ENCODE results near the gene CCDC171. TPM values are rescaled to one million over a fixed set of nuclear protein-coding genes. Genes with fewer than 3 reads are reported as not detected.

The CCDC171 gene
- total RNA-seq, 5 donors from 2014 or later (not counting 1 experiment from before 2014, with no cell fraction given), result 0.79 to 1.7 (median 1.4) TPM

GRCh38 chr9:15512889-15513288, 40.0 kb upstream of the CCDC171 start:
- 100% methylated on average over 2 of the region's 3 CpGs for WGBS (ENCODE audit: insufficient coverage)

DNA sequence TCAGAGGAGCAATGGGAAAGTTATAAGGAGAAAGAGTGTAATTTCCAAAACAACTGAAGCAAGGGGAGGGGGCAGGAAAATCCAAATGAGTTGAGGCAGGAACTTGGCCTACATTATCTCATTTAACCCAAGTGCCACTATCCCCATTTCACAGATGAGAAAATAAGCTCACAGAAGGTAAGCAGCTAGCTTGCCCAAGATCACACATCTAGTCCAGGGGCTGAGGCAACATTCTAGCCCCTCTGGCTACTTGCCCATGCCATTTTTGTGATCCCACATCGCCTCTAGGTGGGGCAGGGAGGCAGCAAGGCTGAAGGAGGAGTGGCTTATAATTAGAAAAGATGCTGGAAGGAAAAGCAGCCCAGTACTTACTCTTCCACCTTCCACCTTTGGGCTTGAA, 39.5 kb upstream of the CCDC171 start:
- no peak overlapping the region for H3K27ac ChIP-seq (ENCODE audit: low read length)
- no peaks in the 10 kb centered on the region for H3K36me3 ChIP-seq (ENCODE audit: control insufficient read depth in 2 of 2, extremely low read depth in 1 of 2, insufficient read depth in 1 of 2, low read length in 1 of 2)
- Mint-ChIP-seq H3K27ac (peak overlapping the region in 1 of 2 donors; percentile 79), H3K27me3 (no peaks in the 10 kb centered on the region), H3K36me3 (peaks cover 4% of the 10 kb centered on the region), H3K4me1 (peaks cover 37 to 44% (median 38%) of the 10 kb centered on the region in 3 donors), H3K4me3 (no peak overlapping the region), H3K9me3 (no peaks in the 10 kb centered on the region)
- H3K4me1 ChIP-seq (ENCODE audit: control insufficient read depth in 1 of 2, extremely low read depth in 1 of 2, insufficient read depth in 2 of 2, low read length in 2 of 2), result peaks cover 6 to 33% of the 10 kb centered on the region in 2 experiments
- DNase-seq (peak in 1 of 35 experiments; percentile 31), ATAC-seq (replicated peaks in 1 of 4) (no peak)
- no CpG with 5 or more reads among the region's 1 CpG for WGBS (ENCODE audit: insufficient coverage)
- POLR2A ChIA-PET, result interaction anchor here (0.6 kb wide), 3 partner anchors 12 to 38 kb away, joined by 3 to 6 read pairs (median 4); no protein-coding TSS in a partner anchor
- no peak overlapping the region for H3K4me3 ChIP-seq (ENCODE audit: control insufficient read depth in 1 of 2, extremely low read depth in 1 of 2, low read length in 1 of 2)
- CTCF ChIA-PET, result interaction anchor here (0.6 to 1.8 kb wide), 4 partner anchors 20 to 93 kb away, joined by 5 to 6 read pairs (median 6); partner anchors contain the start of gene CCDC171 (in 1 of the 2)
- H3K27me3 ChIP-seq (replicated peaks in 1 of 2; ENCODE audit: control insufficient read depth in 2 of 2, extremely low read depth in 1 of 2, insufficient read depth in 2 of 2, low read length in 1 of 2), result no peaks in the 10 kb centered on the region
- no peaks in the 10 kb centered on the region for H3K9me3 ChIP-seq

More at GRCh38 chr9:15512889-15513288, 40.0 kb upstream of the CCDC171 start:
- ATAC-seq (replicated peaks in 1 of 4) (no peak), DNase-seq (no peak)
- Mint-ChIP-seq H3K4me1 (peaks cover 41 to 48% (median 43%) of the 10 kb centered on the region in 3 donors), H3K27me3 (no peaks in the 10 kb centered on the region), H3K9me3 (no peaks in the 10 kb centered on the region), H3K36me3 (peaks cover 8% of the 10 kb centered on the region), H3K4me3 (no peak overlapping the region), H3K27ac (peak overlapping the region in 1 of 2 donors; percentile 79)
- POLR2A ChIA-PET, result interaction anchor here (0.6 kb wide), 3 partner anchors 12 to 192 kb away, joined by 4 to 6 read pairs (median 5); no protein-coding TSS in a partner anchor
- peaks cover 0 to under 1% of the 10 kb centered on the region in 2 donors for H3K36me3 ChIP-seq (ENCODE audit: control insufficient read depth in 2 of 2, extremely low read depth in 1 of 2, insufficient read depth in 1 of 2, low read length in 1 of 2)
- H3K9me3 ChIP-seq, result no peaks in the 10 kb centered on the region
- H3K27me3 ChIP-seq (replicated peaks in 1 of 2; ENCODE audit: control insufficient read depth in 2 of 2, extremely low read depth in 1 of 2, insufficient read depth in 2 of 2, low read length in 1 of 2), result no peaks in the 10 kb centered on the region
- H3K27ac ChIP-seq (ENCODE audit: low read length), result no peak overlapping the region
- CTCF ChIA-PET, result interaction anchor here in 1 of 2 donors (0.6 to 1.8 kb wide), 4 partner anchors 20 to 323 kb away, joined by 3 to 6 read pairs (median 6); partner anchors contain the start of gene CCDC171
- peaks cover 6 to 35% of the 10 kb centered on the region in 2 experiments for H3K4me1 ChIP-seq (ENCODE audit: control insufficient read depth in 1 of 2, extremely low read depth in 1 of 2, insufficient read depth in 2 of 2, low read length in 2 of 2)
- no peak overlapping the region for H3K4me3 ChIP-seq (ENCODE audit: control insufficient read depth in 1 of 2, extremely low read depth in 1 of 2, low read length in 1 of 2)

DNA sequence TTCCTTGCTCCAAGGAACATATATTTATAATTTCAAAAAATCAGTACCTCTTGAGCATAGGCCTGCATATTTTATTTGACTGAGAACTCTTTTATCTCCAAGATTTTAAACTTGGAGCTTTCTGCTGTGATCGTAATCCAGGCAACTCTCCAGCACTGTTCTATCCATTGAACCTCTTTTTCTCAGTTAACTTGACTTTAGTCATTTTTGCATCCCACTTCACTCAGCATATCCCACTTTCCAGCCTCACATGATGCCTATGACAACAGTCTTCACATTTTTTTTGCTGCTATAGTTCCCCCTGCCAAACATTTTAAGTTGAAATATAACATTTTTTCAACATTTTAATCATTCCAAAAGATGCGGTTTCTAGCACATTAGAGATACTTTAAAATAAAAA, 33.0 kb upstream of the CCDC171 start:
- H3K4me3 Mint-ChIP-seq, result no peak overlapping the region
- no peaks in the 10 kb centered on the region for H3K36me3 ChIP-seq (ENCODE audit: control insufficient read depth in 2 of 2, extremely low read depth in 1 of 2, insufficient read depth in 1 of 2, low read length in 1 of 2)
- H3K9me3 Mint-ChIP-seq, result no peaks in the 10 kb centered on the region
- DNase-seq (no peak), ATAC-seq (replicated peaks in 1 of 4) (no peak)
- H3K27ac ChIP-seq (ENCODE audit: low read length), result no peak overlapping the region
- CTCF ChIA-PET, result no interaction called here
- H3K27me3 Mint-ChIP-seq, result no peaks in the 10 kb centered on the region
- POLR2A ChIA-PET, result no interaction called here
- H3K4me3 ChIP-seq (ENCODE audit: control insufficient read depth in 1 of 2, extremely low read depth in 1 of 2, low read length in 1 of 2), result no peak overlapping the region
- H3K36me3 Mint-ChIP-seq, result no peaks in the 10 kb centered on the region
- peaks cover 0 to 4% (median 2%) of the 10 kb centered on the region in 3 donors for H3K4me1 Mint-ChIP-seq
- H3K27me3 ChIP-seq (replicated peaks in 1 of 2; ENCODE audit: control insufficient read depth in 2 of 2, extremely low read depth in 1 of 2, insufficient read depth in 2 of 2, low read length in 1 of 2), result peaks cover 0 to 4% of the 10 kb centered on the region in 2 experiments
- H3K9me3 ChIP-seq, result no peaks in the 10 kb centered on the region
- H3K4me1 ChIP-seq (ENCODE audit: control insufficient read depth in 1 of 2, extremely low read depth in 1 of 2, insufficient read depth in 2 of 2, low read length in 2 of 2), result peaks cover 0 to 2% of the 10 kb centered on the region in 2 experiments
- no peak overlapping the region for H3K27ac Mint-ChIP-seq
- WGBS (ENCODE audit: insufficient coverage), result 87% methylated on average over 1 of the region's 2 CpGs

DNA sequence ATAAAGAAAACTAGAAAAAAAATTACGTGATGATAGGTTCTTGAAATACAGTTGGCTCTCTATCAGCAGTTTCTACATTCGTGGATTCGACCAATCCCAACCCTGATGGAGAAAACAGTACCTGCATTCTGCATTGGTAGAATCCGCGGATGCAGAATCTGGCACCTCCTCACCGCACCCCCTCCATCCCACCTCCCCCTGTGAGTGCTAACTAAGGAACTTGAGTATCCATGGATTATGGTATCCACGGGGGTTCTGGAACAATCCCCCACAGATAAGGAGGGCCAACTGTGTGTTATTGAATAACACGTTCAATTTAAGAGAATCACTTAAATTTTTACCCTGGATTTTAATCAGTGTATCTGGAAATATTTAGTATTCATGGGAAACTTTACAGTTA, 31.6 kb upstream of the CCDC171 start:
- no peak overlapping the region for H3K4me3 Mint-ChIP-seq
- ATAC-seq (replicated peaks in 1 of 4), result no peak
- Histone ChIP-seq H3K36me3 (ENCODE audit: control insufficient read depth in 2 of 2, extremely low read depth in 1 of 2, insufficient read depth in 1 of 2, low read length in 1 of 2) (no peaks in the 10 kb centered on the region), H3K9me3 (no peaks in the 10 kb centered on the region), H3K4me1 (ENCODE audit: control insufficient read depth in 1 of 2, extremely low read depth in 1 of 2, insufficient read depth in 2 of 2, low read length in 2 of 2) (peaks cover 0 to 2% of the 10 kb centered on the region in 2 experiments), H3K27ac (ENCODE audit: low read length) (no peak overlapping the region), H3K27me3 (replicated peaks in 1 of 2; ENCODE audit: control insufficient read depth in 2 of 2, extremely low read depth in 1 of 2, insufficient read depth in 2 of 2, low read length in 1 of 2) (peaks cover 0 to 4% of the 10 kb centered on the region in 2 experiments), H3K4me3 (ENCODE audit: control insufficient read depth in 1 of 2, extremely low read depth in 1 of 2, low read length in 1 of 2) (no peak overlapping the region)
- no peak for DNase-seq
- peaks cover 0 to 6% of the 10 kb centered on the region in 2 donors for H3K27me3 Mint-ChIP-seq
- H3K4me1 Mint-ChIP-seq, result peaks cover 0 to 4% (median 2%) of the 10 kb centered on the region in 3 donors
- H3K36me3 Mint-ChIP-seq, result no peaks in the 10 kb centered on the region
- ChIA-PET POLR2A (interaction anchor here in 1 of 2 donors (1.2 kb wide), 1 partner anchor 10 kb away, joined by 3 read pairs; no protein-coding TSS in a partner anchor), CTCF (no interaction called here)
- WGBS (ENCODE audit: insufficient coverage), result 70% methylated on average over 2 of the region's 8 CpGs
- H3K27ac Mint-ChIP-seq, result no peak overlapping the region
- H3K9me3 Mint-ChIP-seq, result no peaks in the 10 kb centered on the region

DNA sequence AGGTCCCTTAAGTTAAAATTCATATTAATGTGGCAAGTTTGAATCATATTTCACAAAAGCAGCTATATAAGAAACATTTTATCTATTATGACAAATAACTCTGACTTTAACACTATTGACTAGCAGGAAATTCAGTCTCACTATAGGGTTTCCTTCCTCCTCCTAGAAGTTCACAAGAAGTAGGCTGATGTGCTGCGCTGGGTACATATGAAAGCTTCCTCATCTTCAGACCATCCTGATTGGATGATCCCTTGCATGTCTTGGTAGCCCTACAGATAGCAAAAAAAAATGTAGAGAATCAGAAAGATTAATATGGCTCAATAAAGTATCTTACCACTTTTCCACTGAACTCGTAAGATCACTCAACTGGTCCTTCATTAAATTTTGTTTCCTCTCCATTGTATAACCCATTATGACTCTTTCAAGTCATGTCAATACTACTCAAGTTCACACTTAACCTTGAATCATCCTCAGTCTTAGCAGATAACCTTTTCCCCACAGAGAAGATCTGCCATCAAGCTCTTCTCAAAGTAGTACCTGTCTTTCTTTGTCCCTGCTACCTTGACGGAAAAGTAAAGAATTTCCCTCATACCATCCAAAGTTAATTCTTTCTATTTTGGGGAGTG, 30.6 kb upstream of the CCDC171 start:
- H3K27me3 Mint-ChIP-seq, result peaks cover 0 to 6% of the 10 kb centered on the region in 2 donors
- ChIA-PET CTCF (interaction anchor here (0.6 kb wide), 2 partner anchors 23 to 48 kb away, joined by 3 read pairs; no protein-coding TSS in a partner anchor), POLR2A (no interaction called here)
- no peak overlapping the region for H3K27ac Mint-ChIP-seq
- no peak overlapping the region for H3K4me3 Mint-ChIP-seq
- no peaks in the 10 kb centered on the region for H3K9me3 Mint-ChIP-seq
- no peak for ATAC-seq (replicated peaks in 1 of 4)
- WGBS (ENCODE audit: insufficient coverage), result 92% methylated on average over 1 of the region's 3 CpGs
- H3K4me1 Mint-ChIP-seq, result peaks cover 0 to 4% (median 2%) of the 10 kb centered on the region in 3 donors
- DNase-seq, result no peak
- peaks cover 0 to 4% of the 10 kb centered on the region in 2 experiments for H3K27me3 ChIP-seq (replicated peaks in 1 of 2; ENCODE audit: control insufficient read depth in 2 of 2, extremely low read depth in 1 of 2, insufficient read depth in 2 of 2, low read length in 1 of 2)
- no peaks in the 10 kb centered on the region for H3K36me3 ChIP-seq (ENCODE audit: control insufficient read depth in 2 of 2, extremely low read depth in 1 of 2, insufficient read depth in 1 of 2, low read length in 1 of 2)
- no peaks in the 10 kb centered on the region for H3K36me3 Mint-ChIP-seq
- no peak overlapping the region for H3K4me3 ChIP-seq (ENCODE audit: control insufficient read depth in 1 of 2, extremely low read depth in 1 of 2, low read length in 1 of 2)
- H3K4me1 ChIP-seq (ENCODE audit: control insufficient read depth in 1 of 2, extremely low read depth in 1 of 2, insufficient read depth in 2 of 2, low read length in 2 of 2), result peaks cover 0 to 2% of the 10 kb centered on the region in 2 experiments
- no peaks in the 10 kb centered on the region for H3K9me3 ChIP-seq
- H3K27ac ChIP-seq (ENCODE audit: low read length), result no peak overlapping the region

- Histone ChIP-seq H3K27ac (ENCODE audit: low read length) (no peak overlapping the region), H3K27me3 (replicated peaks in 1 of 2; ENCODE audit: control insufficient read depth in 2 of 2, extremely low read depth in 1 of 2, insufficient read depth in 2 of 2, low read length in 1 of 2) (peaks cover 0 to 4% of the 10 kb centered on the region in 2 experiments), H3K4me3 (ENCODE audit: control insufficient read depth in 1 of 2, extremely low read depth in 1 of 2, low read length in 1 of 2) (no peak overlapping the region), H3K4me1 (ENCODE audit: control insufficient read depth in 1 of 2, extremely low read depth in 1 of 2, insufficient read depth in 2 of 2, low read length in 2 of 2) (peaks cover 0 to 2% of the 10 kb centered on the region in 2 experiments), H3K36me3 (ENCODE audit: control insufficient read depth in 2 of 2, extremely low read depth in 1 of 2, insufficient read depth in 1 of 2, low read length in 1 of 2) (no peaks in the 10 kb centered on the region), H3K9me3 (no peaks in the 10 kb centered on the region)
- ChIA-PET CTCF (interaction anchor here in 1 of 2 donors (0.6 to 1.1 kb wide), 2 partner anchors 9 to 152 kb away, joined by 3 to 4 read pairs; no protein-coding TSS in a partner anchor), POLR2A (no interaction called here)
- no peak for DNase-seq
- Mint-ChIP-seq H3K27ac (no peak overlapping the region), H3K36me3 (no peaks in the 10 kb centered on the region), H3K4me1 (peaks cover 0 to 4% (median 2%) of the 10 kb centered on the region in 3 donors), H3K27me3 (peaks cover 0 to 6% of the 10 kb centered on the region in 2 donors), H3K4me3 (no peak overlapping the region), H3K9me3 (no peaks in the 10 kb centered on the region)
- no peak for ATAC-seq (replicated peaks in 1 of 4)
- WGBS (ENCODE audit: insufficient coverage), result no CpG with 5 or more reads among the region's 8 CpGs
These were observed 27.9 kb upstream of the CCDC171 start for GRCh38 chr9:15524845-15525455.
